HepG2 (cell line): ENCODE data around the gene TMEM176A. TPM values are rescaled to one million over a fixed set of nuclear protein-coding genes. Genes with fewer than 3 reads are reported as not detected.

ENCODE experiments used
- ATAC-seq: fragments of 200-7000 bp; cut with Tn5 transposase; 3 replicates; pipeline ENCODE4 v1.9.1; 2020; ENCODE audit warnings: mild to moderate bottlenecking, moderate library complexity
- BruUV-seq: library from RNA; stranded (reverse); fragments of 400-500 nt; replicated peaks from 2 replicates; lab custom pipeline; 2021; lab: Mats Ljungman, UMichigan
- CTCF ChIA-PET: fragments of 300-600 bp; formaldehyde crosslinking; extraction: SDS; loops from one replicate; lab custom pipeline; 2021; ENCODE audit warnings: low total read pairs, inconsistent platforms, low intra/inter-chr PET ratio; lab: Yijun Ruan, JAX
- POLR2A ChIA-PET: fragments of 350-600 bp; sonication (Branson Sonifier 250); formaldehyde crosslinking; loops from one replicate; lab custom pipeline; 2020; ENCODE audit warnings: antibody characterized with exemption, inconsistent platforms; lab: Yijun Ruan, JAX
- DNase-seq: peaks from one replicate; pipeline ENCODE4 v3.0.0-alpha.2; 2015; ENCODE audit warnings: low spot score
- FAIRE-seq: peaks from 3 replicates; lab custom pipeline; 2011; peaks lifted over from hg19 to GRCh38; lab: Jason Lieb, UNC
- H2AFZ ChIP-seq: one replicate; pipeline ENCODE4 v1.6.1; 2011; ENCODE audit warnings: low read length, inconsistent platforms
- H3K27ac ChIP-seq: fragments of 300-600 bp; 3 replicates; pipeline ENCODE4 v1.8.0; 2011; ENCODE audit warnings: mixed run types, mild to moderate bottlenecking, mixed read lengths, low read length, inconsistent platforms; ENCODE audit not compliant: insufficient read depth; ENCODE audit errors: extremely low read length
- H3K27me3 ChIP-seq, 2 experiments: fragments of 200-600 bp in 1 of 2; 2 replicates in 1 of 2; 3 replicates in 1 of 2; pipeline versions ENCODE4 v1.6.0 to v1.8.0; 2011; ENCODE audit warnings: low read length in 2 of 2, mild to moderate bottlenecking in 2 of 2, moderate library complexity in 2 of 2, inconsistent platforms in 1 of 2; ENCODE audit not compliant: insufficient read depth in 2 of 2, control insufficient read depth in 1 of 2
- H3K36me3 ChIP-seq, 2 experiments: fragments of 200-600 bp in 1 of 2; replicated peaks in 1 of 2; 2 replicates in 1 of 2; 3 replicates in 1 of 2; pipeline versions ENCODE4 v1.5.1 to v1.8.0; 2011; ENCODE audit warnings: low read length in 2 of 2, inconsistent platforms in 1 of 2; ENCODE audit not compliant: insufficient read depth in 2 of 2, control insufficient read depth in 1 of 2
- H3K4me1 ChIP-seq: 2 replicates; pipeline ENCODE4 v1.5.1; 2012; ENCODE audit warnings: low read length, inconsistent platforms; ENCODE audit not compliant: insufficient read depth
- H3K4me2 ChIP-seq: 2 replicates; pipeline ENCODE4 v1.6.0; 2011; ENCODE audit warnings: low read depth, low read length, inconsistent platforms
- H3K4me3 ChIP-seq, 3 experiments: fragments of 200-600 bp in 1 of 3; sonication (generic), shearing (Covaris generic) in 1 of 3; replicated peaks in 1 of 3; 2 replicates each; pipeline ENCODE4 v1.5.1; 2011 to 2016; ENCODE audit warnings: low read length in 3 of 3, inconsistent platforms in 2 of 3, low read depth in 2 of 3, mild to moderate bottlenecking in 2 of 3, control low read depth in 1 of 3, mixed read lengths in 1 of 3; ENCODE audit not compliant: insufficient read depth in 1 of 3
- H3K79me2 ChIP-seq: one replicate; pipeline ENCODE4 v1.6.1; 2011; ENCODE audit warnings: low read length, inconsistent platforms; ENCODE audit not compliant: insufficient read depth
- H3K9ac ChIP-seq: 2 replicates; pipeline ENCODE4 v1.6.0; 2011; ENCODE audit warnings: mild to moderate bottlenecking, low read depth, low read length, inconsistent platforms; ENCODE audit not compliant: insufficient read depth
- H3K9me3 ChIP-seq: 2 replicates; pipeline ENCODE4 v1.5.1; 2012; ENCODE audit warnings: mild to moderate bottlenecking, low read length
- H4K20me1 ChIP-seq: 2 replicates; pipeline ENCODE4 v1.6.0; 2011; ENCODE audit warnings: inconsistent platforms, mild to moderate bottlenecking, low read length, moderate library complexity; ENCODE audit not compliant: insufficient read depth
- CBX1 ChIP-seq: IDR thresholded peaks from one replicate; pipeline ENCODE4 v1.6.1; 2016; ENCODE audit warnings: antibody characterized with exemption, low read depth
- CREB1 ChIP-seq, 2 experiments: fragments of 450-650 bp in 1 of 2; IDR thresholded peaks; 2 replicates each; pipeline ENCODE4 v1.6.1; 2016 to 2017; ENCODE audit warnings: control low read depth in 1 of 2, mild to moderate bottlenecking in 1 of 2, missing compliant biosample characterization in 1 of 2, missing genetic modification characterization in 1 of 2
- CREB3 ChIP-seq: sonication (generic); formaldehyde crosslinking; IDR thresholded peaks from 2 replicates; pipeline ENCODE4 v1.5.0; 2020; ENCODE audit warnings: missing genetic modification reagents
- GATAD2A ChIP-seq: IDR thresholded peaks from 2 replicates; pipeline ENCODE4 v1.6.1; 2016
- MEF2D ChIP-seq: sonication (generic); formaldehyde crosslinking; IDR thresholded peaks from 2 replicates; pipeline ENCODE4 v1.5.1; 2020; ENCODE audit warnings: mild to moderate bottlenecking, missing genetic modification reagents
- RAD21 ChIP-seq: fragments of 450-650 bp; formaldehyde crosslinking; IDR thresholded peaks from 2 replicates; pipeline ENCODE4 v1.5.0; 2020; ENCODE audit warnings: mild to moderate bottlenecking
- SNAPC4 ChIP-seq: sonication (generic); formaldehyde crosslinking; IDR thresholded peaks from 2 replicates; pipeline ENCODE4 v1.4.0; 2020; ENCODE audit warnings: mild to moderate bottlenecking, missing genetic modification reagents
- STAG1 ChIP-seq: sonication (generic); formaldehyde crosslinking; IDR thresholded peaks from 2 replicates; pipeline ENCODE4 v1.4.0; 2020; ENCODE audit warnings: missing genetic modification reagents
- TCF7L2 ChIP-seq: IDR thresholded peaks from 2 replicates; pipeline ENCODE4 v1.6.1; 2011; ENCODE audit warnings: mild to moderate bottlenecking, low read depth, low read length, moderate library complexity
- ZNF44 ChIP-seq: sonication (generic); formaldehyde crosslinking; IDR thresholded peaks from 2 replicates; pipeline ENCODE4 v1.5.1; 2020; ENCODE audit warnings: mild to moderate bottlenecking, missing genetic modification reagents
- ZNF891 ChIP-seq: sonication (generic); formaldehyde crosslinking; IDR thresholded peaks from 2 replicates; pipeline ENCODE4 v1.5.0; 2020; ENCODE audit warnings: mild to moderate bottlenecking, missing genetic modification reagents
- WGBS: methylation state at CpG from one replicate; pipeline ENCODE4 v1.1.6; 2017; ENCODE audit warnings: low lambda C conversion rate; 5-methylcytosine and 5-hydroxymethylcytosine counted together
- in situ Hi-C: cut with HindIII; loops from 2 replicates; pipeline ENCODE4 v1.10.0; 2017; ENCODE audit warnings: low pct_unique_long_range_greater_than_20kb; ENCODE audit not compliant: extremely low pct_ligation_motif_present
- intact Hi-C: fragments of 100-400 bp; cut with micrococcal nuclease; formaldehyde crosslinking; loops from one replicate; pipeline ENCODE4 v1.10.0; 2022; ENCODE audit not compliant: unreplicated experiment
- polyA plus RNA-seq, 8 experiments: library from polyadenylated mRNA; depleted of rRNA in 3 of 8; stranded (reverse) in 7 of 8; unstranded in 1 of 8; fragments of >200 nt; fragmentation: Illumina TruSeq in 4 of 8; extraction: Trizol in 4 of 8; gene quantifications; 2 replicates each; pipeline versions ENCODE4 v1.2.1 to v1.2.3, GENCODE V29; 2011 to 2016; ENCODE audit warnings: low read depth in 4 of 8, missing spikeins in 1 of 8, mixed read lengths in 1 of 8; ENCODE audit not compliant: insufficient read depth in 1 of 8
- total RNA-seq, 5 experiments: library from RNA; depleted of rRNA; stranded (reverse); fragments of >200 nt; fragmentation: Illumina TruSeq; extraction: Trizol; gene quantifications; 2 replicates each; pipeline ENCODE4 v1.2.3, GENCODE V29; 2016; ENCODE audit warnings: low read depth in 1 of 5
- TF ChIP-seq, protein P1 (sequence below): sonication (generic); formaldehyde crosslinking; IDR thresholded peaks from 2 replicates; pipeline ENCODE4 v1.5.0; 2020; ENCODE audit warnings: mild to moderate bottlenecking, missing genetic modification reagents, moderate library complexity
- TF ChIP-seq, protein P2 (sequence below): sonication (generic); formaldehyde crosslinking; IDR thresholded peaks from 2 replicates; pipeline ENCODE4 v1.8.1; 2023; ENCODE audit warnings: missing genetic modification reagents, mild to moderate bottlenecking, borderline replicate concordance
- TF ChIP-seq, protein P3 (sequence below): IDR thresholded peaks from 2 replicates; pipeline ENCODE4 v1.6.1; 2016; ENCODE audit warnings: missing compliant biosample characterization, missing genetic modification reagents, borderline replicate concordance

TMEM176A gene
- total and polyA plus RNA-seq, 2 of the 13 experiments (the other 11 are each of a cell fraction or from before 2014, with no cell fraction given) = not detected

DNA sequence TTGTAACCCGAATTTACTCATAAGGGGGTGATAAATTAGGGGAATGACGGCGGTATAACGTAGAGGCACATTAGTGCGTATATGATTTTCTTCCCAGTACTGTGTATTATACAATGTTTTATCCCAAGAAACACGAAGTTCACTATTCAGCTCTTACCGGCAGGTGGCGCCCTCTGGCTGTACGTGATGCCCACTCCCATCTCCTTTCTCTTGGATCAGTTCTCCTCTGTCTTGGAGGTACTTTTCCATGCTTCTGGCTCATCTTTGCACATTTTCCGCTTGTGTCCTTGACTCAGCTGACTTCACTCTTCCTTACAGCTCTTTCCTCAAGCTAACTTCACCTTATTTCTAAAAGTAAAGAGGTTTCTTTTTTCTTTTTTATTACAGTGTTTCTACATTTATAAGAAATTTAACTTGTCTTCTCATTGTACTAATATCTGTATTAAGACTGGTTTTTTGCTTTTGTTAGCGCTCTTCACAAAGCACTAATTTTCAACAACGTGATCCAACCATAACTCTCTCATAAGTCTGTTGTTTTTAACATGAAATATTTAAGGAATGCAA is 21.7 kb upstream of the TMEM176A start (continued):
- TF ChIP-seq CREB3 (CRISPR knock-in tag) = no peak
- peak; percentile 69 for TF ChIP-seq RAD21 (CRISPR knock-in tag)
- peak; percentile 85 for TF ChIP-seq STAG1 (CRISPR knock-in tag)
- peak; percentile 30; the same call in 1 of the 2 replicates for TF ChIP-seq GATAD2A (CRISPR knock-in tag)
- TF ChIP-seq CREB1 (IDR thresholded peaks at IDR 0.05) = no peak
- peak; percentile 26; the same call in 1 of the 2 replicates for TF ChIP-seq CREB1 (CRISPR knock-in tag; IDR thresholded peaks at IDR 0.05)
- TF ChIP-seq, protein P1, sequence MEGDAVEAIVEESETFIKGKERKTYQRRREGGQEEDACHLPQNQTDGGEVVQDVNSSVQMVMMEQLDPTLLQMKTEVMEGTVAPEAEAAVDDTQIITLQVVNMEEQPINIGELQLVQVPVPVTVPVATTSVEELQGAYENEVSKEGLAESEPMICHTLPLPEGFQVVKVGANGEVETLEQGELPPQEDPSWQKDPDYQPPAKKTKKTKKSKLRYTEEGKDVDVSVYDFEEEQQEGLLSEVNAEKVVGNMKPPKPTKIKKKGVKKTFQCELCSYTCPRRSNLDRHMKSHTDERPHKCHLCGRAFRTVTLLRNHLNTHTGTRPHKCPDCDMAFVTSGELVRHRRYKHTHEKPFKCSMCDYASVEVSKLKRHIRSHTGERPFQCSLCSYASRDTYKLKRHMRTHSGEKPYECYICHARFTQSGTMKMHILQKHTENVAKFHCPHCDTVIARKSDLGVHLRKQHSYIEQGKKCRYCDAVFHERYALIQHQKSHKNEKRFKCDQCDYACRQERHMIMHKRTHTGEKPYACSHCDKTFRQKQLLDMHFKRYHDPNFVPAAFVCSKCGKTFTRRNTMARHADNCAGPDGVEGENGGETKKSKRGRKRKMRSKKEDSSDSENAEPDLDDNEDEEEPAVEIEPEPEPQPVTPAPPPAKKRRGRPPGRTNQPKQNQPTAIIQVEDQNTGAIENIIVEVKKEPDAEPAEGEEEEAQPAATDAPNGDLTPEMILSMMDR (CRISPR knock-in tag) = peak; percentile 90

DNA sequence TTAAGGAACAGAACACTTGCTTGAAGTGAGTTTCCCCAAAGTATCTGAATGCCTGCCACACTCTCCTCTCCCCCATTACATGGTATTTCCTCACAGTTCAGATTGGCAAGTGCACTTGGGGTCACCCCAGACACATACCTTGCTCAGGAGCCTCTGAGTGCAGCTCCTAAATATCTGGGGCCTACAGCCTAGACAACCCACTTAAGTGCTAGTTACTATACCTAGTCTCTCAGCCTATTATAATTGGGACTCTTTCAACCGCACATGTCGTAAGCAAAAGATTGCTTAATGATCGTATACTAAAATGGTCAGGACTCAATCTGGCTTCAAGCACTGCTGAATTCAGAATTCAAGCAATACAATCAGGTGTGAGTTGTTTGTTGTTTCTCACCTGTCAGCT is 20.3 kb upstream of the TMEM176A start:
- ATAC-seq (no peak), FAIRE-seq (no peak), DNase-seq (no peak)
- H3K4me1 ChIP-seq = peaks cover 39% of the 10 kb centered on the region
- POLR2A ChIA-PET = no interaction called here
- H3K36me3 ChIP-seq = no peaks in the 10 kb centered on the region
- no TSS peak for BruUV-seq
- H3K27me3 ChIP-seq = peaks cover 0 to 4% of the 10 kb centered on the region in 2 experiments; a peak in 1 of 5 replicates
- no peak overlapping the region for H3K4me2 ChIP-seq
- no peak overlapping the region for H3K9ac ChIP-seq
- H4K20me1 ChIP-seq = no peaks in the 10 kb centered on the region
- in situ Hi-C loops = no loop called here
- H3K27ac ChIP-seq = no peak overlapping the region
- intact Hi-C loops = loop anchor here (5.0 kb wide), 1 partner anchor 82 kb away; no protein-coding TSS in a partner anchor
- no peak overlapping the region for H3K4me3 ChIP-seq
- no peak overlapping the region for H2AFZ ChIP-seq
- CTCF ChIA-PET = interaction anchor here (3.4 kb wide), 1 partner anchor 96 kb away, joined by 24 read pairs; no protein-coding TSS in a partner anchor
- H3K9me3 ChIP-seq = no peaks in the 10 kb centered on the region
- no peaks in the 10 kb centered on the region for H3K79me2 ChIP-seq
- WGBS = 63% methylated on average over 3 of the region's 3 CpGs
- TF ChIP-seq ZNF891 (no peak), ZNF44 (CRISPR knock-in tag) (no peak), MEF2D (CRISPR knock-in tag) (no peak), TCF7L2 (no peak), SNAPC4 (CRISPR knock-in tag) (no peak), CBX1 (no peak)
- TF ChIP-seq, protein P2, sequence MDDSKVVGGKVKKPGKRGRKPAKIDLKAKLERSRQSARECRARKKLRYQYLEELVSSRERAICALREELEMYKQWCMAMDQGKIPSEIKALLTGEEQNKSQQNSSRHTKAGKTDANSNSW = no peak
- TF ChIP-seq, protein P3, sequence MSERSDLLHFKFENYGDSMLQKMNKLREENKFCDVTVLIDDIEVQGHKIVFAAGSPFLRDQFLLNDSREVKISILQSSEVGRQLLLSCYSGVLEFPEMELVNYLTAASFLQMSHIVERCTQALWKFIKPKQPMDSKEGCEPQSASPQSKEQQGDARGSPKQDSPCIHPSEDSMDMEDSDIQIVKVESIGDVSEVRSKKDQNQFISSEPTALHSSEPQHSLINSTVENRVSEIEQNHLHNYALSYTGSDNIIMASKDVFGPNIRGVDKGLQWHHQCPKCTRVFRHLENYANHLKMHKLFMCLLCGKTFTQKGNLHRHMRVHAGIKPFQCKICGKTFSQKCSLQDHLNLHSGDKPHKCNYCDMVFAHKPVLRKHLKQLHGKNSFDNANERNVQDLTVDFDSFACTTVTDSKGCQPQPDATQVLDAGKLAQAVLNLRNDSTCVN (CRISPR knock-in tag) = no peak
